Gastroesophageal sphincter (tissue), 3 donors: Measurements from ENCODE around the gene BICRA.

Source experiments
- CTCF ChIP-seq, 4 experiments: fragments of 200-600 bp in 2 of 4; fragments of 450-650 bp in 2 of 4; sonication (generic) in 1 of 4; IDR thresholded peaks; one replicate each; pipeline ENCODE4 v1.5.1; 2017 to 2019; ENCODE audit warnings: antibody characterized with exemption in 4 of 4, mild to moderate bottlenecking in 2 of 4, moderate library complexity in 2 of 4
- POLR2AphosphoS5 ChIP-seq: sonication (generic); formaldehyde crosslinking; IDR thresholded peaks from one replicate; pipeline ENCODE4 v1.6.1; 2017; ENCODE audit warnings: antibody characterized with exemption

GRCh38 chr19:47682939-47683338, 74.0 kb downstream of the BICRA start:
- no peak for TF ChIP-seq CTCF (IDR thresholded peaks at IDR 0.05)
- no peak for TF ChIP-seq POLR2AphosphoS5
